ENCODE results near the gene MYO5A. TPM values are rescaled to one million over a fixed set of nuclear protein-coding genes. Genes with fewer than 3 reads are reported as not detected.
"Not testable (repeated sequence)": the region's sequence is repeated elsewhere in the genome, so short reads cannot be mapped to it uniquely, and the experiment has no call there.

The MYO5A gene
- total RNA-seq, 1 donor from 2014 or later = 18.8 TPM

GRCh38 chr15:52503788-52504496, 24.7 kb downstream of the MYO5A start:
- peak; percentile 63 for ATAC-seq

- ATAC-seq = no peak
These were observed 26.1 kb downstream of the MYO5A start for GRCh38 chr15:52502608-52503007.

GRCh38 chr15:52499506-52499905, 29.2 kb downstream of the MYO5A start:
- no peak for ATAC-seq

GRCh38 chr15:52498706-52499105, 30.0 kb downstream of the MYO5A start:
- ATAC-seq = no peak

GRCh38 chr15:52496776-52497470, 31.8 kb downstream of the MYO5A start:
- ATAC-seq = peak; percentile 99

- peak; percentile 17 for ATAC-seq
These were observed 32.5 kb downstream of the MYO5A start for GRCh38 chr15:52496175-52496574.

GRCh38 chr15:52495125-52495524, 33.6 kb downstream of the MYO5A start:
- ATAC-seq = no peak

GRCh38 chr15:52493968-52494367, 34.7 kb downstream of the MYO5A start:
- ATAC-seq = no peak

- ATAC-seq = no peak
These were observed 36.5 kb downstream of the MYO5A start for GRCh38 chr15:52492132-52492531.

- peak; percentile 22 for ATAC-seq
These were observed 37.2 kb downstream of the MYO5A start for GRCh38 chr15:52491472-52491871.

GRCh38 chr15:52489430-52489829, 39.2 kb downstream of the MYO5A start:
- ATAC-seq = not testable (repeated sequence)

GRCh38 chr15:52488830-52489229, 39.9 kb downstream of the MYO5A start:
- no peak for ATAC-seq

- no peak for ATAC-seq
These were observed 42.4 kb downstream of the MYO5A start for GRCh38 chr15:52486003-52486996.

- ATAC-seq = no peak
These were observed 43.4 kb downstream of the MYO5A start for GRCh38 chr15:52485290-52485689.

GRCh38 chr15:52483707-52484106, 45.0 kb downstream of the MYO5A start:
- ATAC-seq = peak; percentile 83

- ATAC-seq = peak; percentile 76
These were observed 46.8 kb downstream of the MYO5A start for GRCh38 chr15:52481915-52482314.

GRCh38 chr15:52480990-52481389, 47.7 kb downstream of the MYO5A start:
- ATAC-seq = no peak

GRCh38 chr15:52466716-52467115, 62.0 kb downstream of the MYO5A start:
- no peak for ATAC-seq

GRCh38 chr15:52466134-52466701, 62.5 kb downstream of the MYO5A start:
- ATAC-seq = peak; percentile 84

GRCh38 chr15:52464478-52464877, 64.2 kb downstream of the MYO5A start:
- ATAC-seq = no peak

- ATAC-seq = no peak
These were observed 64.6 kb downstream of the MYO5A start for GRCh38 chr15:52464040-52464439.

- no peak for ATAC-seq
These were observed 65.0 kb downstream of the MYO5A start for GRCh38 chr15:52463638-52464037.
